Measurements from ENCODE around the gene DNM1.

The DNM1 gene

GRCh38 chr9:128213746-128214497 is 10.7 kb downstream of the DNM1 start:
- DNase-seq (ENCODE audit: insufficient read length, low spot score) (no peak), FAIRE-seq (no peak)
- TF ChIP-seq CTCF (IDR thresholded peaks at IDR 0.05; ENCODE audit: insufficient read depth, missing control alignments), result no peak

- no peak for TF ChIP-seq CTCF (IDR thresholded peaks at IDR 0.05; ENCODE audit: insufficient read depth, missing control alignments)
- FAIRE-seq, result no peak
- DNase-seq (ENCODE audit: insufficient read length, low spot score), result no peak
Measured at GRCh38 chr9:128214571-128215490, 11.7 kb downstream of the DNM1 start.

- FAIRE-seq, result no peak
- no peak for TF ChIP-seq CTCF (IDR thresholded peaks at IDR 0.05; ENCODE audit: insufficient read depth, missing control alignments)
- DNase-seq (ENCODE audit: insufficient read length, low spot score), result no peak
Measured at GRCh38 chr9:128215491-128216409, 12.6 kb downstream of the DNM1 start.

- FAIRE-seq (no peak), DNase-seq (ENCODE audit: insufficient read length, low spot score) (no peak)
- TF ChIP-seq CTCF (IDR thresholded peaks at IDR 0.05; ENCODE audit: insufficient read depth, missing control alignments), result no peak
Measured at GRCh38 chr9:128216781-128217553, 13.8 kb downstream of the DNM1 start.

- no peak for TF ChIP-seq CTCF (IDR thresholded peaks at IDR 0.05; ENCODE audit: insufficient read depth, missing control alignments)
- no peak for DNase-seq (ENCODE audit: insufficient read length, low spot score)
- FAIRE-seq, result no peak
Measured at GRCh38 chr9:128218172-128218517, 15.0 kb downstream of the DNM1 start.

Measured in D721Med (cell line).